ENCODE data around the gene GLUL. TPM values are rescaled to one million over a fixed set of nuclear protein-coding genes. Genes with fewer than 3 reads are reported as not detected.
A peak's percentile ranks its signal among the peaks of the same experiment; 100 is the strongest.

The GLUL gene
- total RNA-seq, 4 donors from 2014 or later: 2,071 to 4,011 (median 3,051) TPM

GRCh38 chr1:182357171-182357570 lies 34.4 kb downstream of the GLUL start:
- intact Hi-C loops (cut with DNase I): no loop called here
- WGBS: 92% methylated on average over 2 of the region's 2 CpGs
- no peak overlapping the region for H3K4me3 ChIP-seq
- no peaks in the 10 kb centered on the region for H3K9me3 ChIP-seq
- TF ChIP-seq EP300 (IDR thresholded peaks at IDR 0.05) (no peak), POLR2AphosphoS5 (IDR thresholded peaks at IDR 0.05) (no peak), CTCF (IDR thresholded peaks at IDR 0.05) (no peak), POLR2A (IDR thresholded peaks at IDR 0.05; ENCODE audit: low read depth) (no peak)
- no peak for DNase-seq (ENCODE audit: extremely low spot score)
- H3K36me3 ChIP-seq: no peaks in the 10 kb centered on the region
- no peaks in the 10 kb centered on the region for H3K27me3 ChIP-seq
- H3K27ac ChIP-seq (replicated peaks in 1 of 4): no peak overlapping the region
- H3K4me1 ChIP-seq: peaks cover 8 to 14% (median 11%) of the 10 kb centered on the region in 4 donors

GRCh38 chr1:182355723-182356098 lies 35.9 kb downstream of the GLUL start:
- H3K27me3 ChIP-seq: no peaks in the 10 kb centered on the region
- no peaks in the 10 kb centered on the region for H3K9me3 ChIP-seq
- intact Hi-C loops (cut with DNase I): no loop called here
- DNase-seq (ENCODE audit: extremely low spot score): no peak
- 89% methylated on average over 2 of the region's 2 CpGs for WGBS
- H3K4me3 ChIP-seq: no peak overlapping the region
- TF ChIP-seq CTCF (IDR thresholded peaks at IDR 0.05) (no peak), POLR2AphosphoS5 (IDR thresholded peaks at IDR 0.05) (no peak), POLR2A (IDR thresholded peaks at IDR 0.05; ENCODE audit: low read depth) (no peak), EP300 (IDR thresholded peaks at IDR 0.05) (no peak)
- H3K4me1 ChIP-seq: peaks cover 11 to 27% (median 25%) of the 10 kb centered on the region in 4 donors
- no peak overlapping the region for H3K27ac ChIP-seq (replicated peaks in 1 of 4)
- H3K36me3 ChIP-seq: no peaks in the 10 kb centered on the region

GRCh38 chr1:182351790-182352364 lies 39.7 kb downstream of the GLUL start:
- Histone ChIP-seq H3K27me3 (no peaks in the 10 kb centered on the region), H3K9me3 (no peaks in the 10 kb centered on the region), H3K27ac (replicated peaks in 1 of 4) (peak overlapping the region; percentile 70 to 83 (median 80)), H3K4me1 (peaks cover 17 to 55% (median 49%) of the 10 kb centered on the region in 4 donors), H3K36me3 (no peaks in the 10 kb centered on the region), H3K4me3 (no peak overlapping the region)
- no peak for DNase-seq (ENCODE audit: extremely low spot score)
- TF ChIP-seq POLR2AphosphoS5 (IDR thresholded peaks at IDR 0.05): peak; percentile 82 to 87
- TF ChIP-seq EP300 (IDR thresholded peaks at IDR 0.05): peak; percentile 96
- TF ChIP-seq CTCF (IDR thresholded peaks at IDR 0.05): no peak
- intact Hi-C loops (cut with DNase I): loop anchor here (5.0 kb wide), 1 partner anchor 210 kb away; no protein-coding TSS in a partner anchor
- WGBS: 36% methylated on average over 1 of the region's 1 CpG

- intact Hi-C loops (cut with DNase I): loop anchor here (5.0 kb wide), 1 partner anchor 209 kb away; no protein-coding TSS in a partner anchor
Observed at GRCh38 chr1:182350839-182351238, 40.8 kb downstream of the GLUL start.

More at GRCh38 chr1:182350839-182351238, 40.8 kb downstream of the GLUL start:
- WGBS: 87% methylated on average over 2 of the region's 2 CpGs
- peak; percentile 66 to 86 for TF ChIP-seq POLR2AphosphoS5 (IDR thresholded peaks at IDR 0.05)
- TF ChIP-seq CTCF (IDR thresholded peaks at IDR 0.05): no peak
- TF ChIP-seq POLR2A (IDR thresholded peaks at IDR 0.05; ENCODE audit: low read depth): no peak
- TF ChIP-seq EP300 (IDR thresholded peaks at IDR 0.05): peak; percentile 35
- peak overlapping the region; percentile 79 to 83 (median 80) for H3K27ac ChIP-seq (replicated peaks in 1 of 4)
- DNase-seq (ENCODE audit: extremely low spot score): peak; percentile 93
- H3K27me3 ChIP-seq: no peaks in the 10 kb centered on the region
- no peaks in the 10 kb centered on the region for H3K36me3 ChIP-seq
- H3K4me1 ChIP-seq: peaks cover 17 to 55% (median 49%) of the 10 kb centered on the region in 4 donors
- H3K9me3 ChIP-seq: no peaks in the 10 kb centered on the region
- no peak overlapping the region for H3K4me3 ChIP-seq
